Measurements from ENCODE around the gene DCAF4. TPM values are rescaled to one million over a fixed set of nuclear protein-coding genes. Genes with fewer than 3 reads are reported as not detected.
A peak's percentile ranks its signal among the peaks of the same experiment; 100 is the strongest.
"Not testable (repeated sequence)": the region's sequence is repeated elsewhere in the genome, so short reads cannot be mapped to it uniquely, and the experiment has no call there.

Gene DCAF4
- total RNA-seq, 4 donors from 2014 or later, result 7.9 to 211 (median 22.8) TPM

- peaks cover 0 to 6% (median 0%) of the 10 kb centered on the region in 4 donors for H3K36me3 ChIP-seq
Measured at GRCh38 chr14:72961579-72962335, 35.5 kb downstream of the DCAF4 start.

GRCh38 chr14:72962336-72962754 is 36.1 kb downstream of the DCAF4 start:
- H3K9me3 ChIP-seq; H3K4me1 ChIP-seq; intact Hi-C loops (cut with DNase I; ENCODE audit: low total_unique reads); H3K36me3 ChIP-seq; in situ Hi-C loops (cut with MboI; ENCODE audit: low pct_ligation_motif_present in 1 of 4, low pct_unique_long_range_greater_than_20kb in 1 of 4, low sequenced_read_pairs in 3 of 4); H3K4me3 ChIP-seq; H3K27me3 ChIP-seq; H3K27ac ChIP-seq: not testable (repeated sequence)
- peak; percentile 11 for DNase-seq
- 49 to 69% methylated on average over 3 to 10 of the region's 10 CpGs for WGBS, 2 donors (ENCODE audit: low coverage in 1 of 2)

More at GRCh38 chr14:72961579-72962335, 35.5 kb downstream of the DCAF4 start:
- H3K4me3 ChIP-seq, result no peak overlapping the region
- H3K4me1 ChIP-seq, result no peaks in the 10 kb centered on the region
- H3K27ac ChIP-seq, result no peak overlapping the region
- 89 to 96% methylated on average over 4 to 10 of the region's 10 CpGs for WGBS, 2 donors (ENCODE audit: low coverage in 1 of 2)
- no peaks in the 10 kb centered on the region for H3K9me3 ChIP-seq
- H3K27me3 ChIP-seq, result no peaks in the 10 kb centered on the region
- TF ChIP-seq POLR2A (IDR thresholded peaks at IDR 0.05) (no peak), EP300 (IDR thresholded peaks at IDR 0.05; ENCODE audit: low read depth) (no peak), POLR2AphosphoS5 (IDR thresholded peaks at IDR 0.05) (no peak), CTCF (IDR thresholded peaks at IDR 0.05) (no peak)
- in situ Hi-C loops (cut with MboI; ENCODE audit: low pct_ligation_motif_present in 1 of 4, low pct_unique_long_range_greater_than_20kb in 1 of 4, low sequenced_read_pairs in 3 of 4), result no loop called here
- no peak for DNase-seq
- intact Hi-C loops (cut with DNase I; ENCODE audit: low total_unique reads), result no loop called here

- intact Hi-C loops (cut with DNase I; ENCODE audit: low total_unique reads) (no loop called here), in situ Hi-C loops (cut with MboI; ENCODE audit: low pct_ligation_motif_present in 1 of 4, low pct_unique_long_range_greater_than_20kb in 1 of 4, low sequenced_read_pairs in 3 of 4) (no loop called here)
- no peaks in the 10 kb centered on the region for H3K4me1 ChIP-seq
- no peak overlapping the region for H3K4me3 ChIP-seq
- no peak for TF ChIP-seq POLR2AphosphoS5 (IDR thresholded peaks at IDR 0.05)
- no peak for TF ChIP-seq EP300 (IDR thresholded peaks at IDR 0.05; ENCODE audit: low read depth)
- no peak for TF ChIP-seq CTCF (IDR thresholded peaks at IDR 0.05)
- TF ChIP-seq POLR2A (IDR thresholded peaks at IDR 0.05), result no peak
- no peaks in the 10 kb centered on the region for H3K27me3 ChIP-seq
- H3K36me3 ChIP-seq, result peaks cover 0 to 6% (median 0%) of the 10 kb centered on the region in 4 donors
- WGBS, 2 donors (ENCODE audit: low coverage in 1 of 2), result 50 to 51% methylated on average over 2 to 6 of the region's 6 CpGs
- no peak overlapping the region for H3K27ac ChIP-seq
- peak; percentile 12 for DNase-seq
- H3K9me3 ChIP-seq, result no peaks in the 10 kb centered on the region
Measured at GRCh38 chr14:72962829-72963312, 36.6 kb downstream of the DCAF4 start.

GRCh38 chr14:72965249-72965648 is 39.0 kb downstream of the DCAF4 start:
- WGBS, 2 donors (ENCODE audit: low coverage in 1 of 2), result 78 to 81% methylated on average over 6 of the region's 6 CpGs
- intact Hi-C loops (cut with DNase I; ENCODE audit: low total_unique reads), result no loop called here
- Histone ChIP-seq H3K36me3 (peaks cover 0 to 11% (median 2%) of the 10 kb centered on the region in 4 donors), H3K27ac (no peak overlapping the region), H3K4me3 (no peak overlapping the region), H3K4me1 (no peaks in the 10 kb centered on the region), H3K9me3 (no peaks in the 10 kb centered on the region), H3K27me3 (no peaks in the 10 kb centered on the region)
- DNase-seq, result no peak
- in situ Hi-C loops (cut with MboI; ENCODE audit: low pct_ligation_motif_present in 1 of 4, low pct_unique_long_range_greater_than_20kb in 1 of 4, low sequenced_read_pairs in 3 of 4), result no loop called here
- TF ChIP-seq POLR2AphosphoS5 (IDR thresholded peaks at IDR 0.05), result no peak

- H3K4me1 ChIP-seq, result no peaks in the 10 kb centered on the region
- peaks cover 0 to 12% (median 3%) of the 10 kb centered on the region in 4 donors for H3K36me3 ChIP-seq
- WGBS, 2 donors (ENCODE audit: low coverage in 1 of 2), result 90 to 93% methylated on average over 2 to 6 of the region's 6 CpGs
- H3K27ac ChIP-seq, result no peak overlapping the region
- H3K4me3 ChIP-seq, result no peak overlapping the region
- in situ Hi-C loops (cut with MboI; ENCODE audit: low pct_ligation_motif_present in 1 of 4, low pct_unique_long_range_greater_than_20kb in 1 of 4, low sequenced_read_pairs in 3 of 4) (no loop called here), intact Hi-C loops (cut with DNase I; ENCODE audit: low total_unique reads) (no loop called here)
- no peaks in the 10 kb centered on the region for H3K9me3 ChIP-seq
- TF ChIP-seq POLR2AphosphoS5 (IDR thresholded peaks at IDR 0.05), result no peak
- TF ChIP-seq POLR2A (IDR thresholded peaks at IDR 0.05), result no peak
- no peak for TF ChIP-seq EP300 (IDR thresholded peaks at IDR 0.05; ENCODE audit: low read depth)
- TF ChIP-seq CTCF (IDR thresholded peaks at IDR 0.05), result no peak
- H3K27me3 ChIP-seq, result no peaks in the 10 kb centered on the region
- no peak for DNase-seq
Measured at GRCh38 chr14:72966038-72966437, 39.8 kb downstream of the DCAF4 start.
